BLaER1 treated with 17β-estradiol and CSF1 and Interleukin-3, amounts not matched to agents 10 nM and 100 nM (cell line): ENCODE measurements around the gene CUX1.
"Not testable (repeated sequence)": the region's sequence is repeated elsewhere in the genome, so short reads cannot be mapped to it uniquely, and the experiment has no call there.

Experiments
- H3K27ac ChIP-seq, 11 experiments: shearing (Covaris generic); formaldehyde crosslinking; 2 replicates each; pipeline ENCODE4 v1.8.1; 2022
- H3K27me3 ChIP-seq, 11 experiments: shearing (Covaris generic); formaldehyde crosslinking; 2 replicates each; pipeline ENCODE4 v1.8.1; 2022
- H3K36me3 ChIP-seq, 11 experiments: shearing (Covaris generic); formaldehyde crosslinking; 2 replicates each; pipeline ENCODE4 v1.8.1; 2022
- H3K4me1 ChIP-seq, 10 experiments: shearing (Covaris generic); formaldehyde crosslinking; 2 replicates each; pipeline ENCODE4 v1.8.1; 2022
- H3K4me2 ChIP-seq, 11 experiments: shearing (Covaris generic); formaldehyde crosslinking; 2 replicates each; pipeline ENCODE4 v1.8.1; 2022
- H3K4me3 ChIP-seq, 10 experiments: shearing (Covaris generic); formaldehyde crosslinking; 2 replicates each; pipeline ENCODE4 v1.8.1; 2022
- H3K9ac ChIP-seq, 11 experiments: shearing (Covaris generic); formaldehyde crosslinking; 2 replicates each; pipeline ENCODE4 v1.8.1; 2022
- H3K9me3 ChIP-seq, 11 experiments: shearing (Covaris generic); formaldehyde crosslinking; replicated peaks in 1 of 11; 2 replicates each; pipeline ENCODE4 v1.8.1; 2022
- H4K20me1 ChIP-seq, 11 experiments: shearing (Covaris generic); formaldehyde crosslinking; 2 replicates each; pipeline ENCODE4 v1.8.1; 2022
- Cebpa-rat ChIP-seq, 11 experiments: shearing (Covaris generic); IDR thresholded peaks; 2 replicates each; pipeline ENCODE4 v1.8.1; 2022

Gene CUX1

DNA sequence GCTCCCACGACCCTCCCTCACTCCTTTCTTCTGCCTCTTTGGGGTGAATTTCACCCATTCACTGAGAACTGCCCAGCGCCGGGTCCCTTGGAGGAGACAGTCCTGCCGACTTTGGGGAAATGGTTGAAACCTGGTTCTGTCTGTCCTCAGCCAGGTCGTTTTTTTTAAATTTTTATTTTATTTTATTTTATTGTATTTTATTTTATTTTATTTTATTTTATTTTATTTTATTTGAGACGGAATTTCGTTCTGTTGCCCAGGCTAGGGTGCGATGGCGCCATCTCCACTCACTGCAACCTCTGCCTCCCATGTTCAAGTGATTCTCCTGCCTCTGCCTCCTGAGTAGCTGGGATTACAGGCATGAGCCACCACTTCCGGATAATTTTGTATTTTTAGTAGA, 363.3 kb downstream of the CUX1 start:
- H3K36me3 ChIP-seq, result peaks cover 91 to 100% (median 99%) of the 10 kb centered on the region in 11 experiments
- no peak overlapping the region for H3K9ac ChIP-seq
- no peak for TF ChIP-seq Cebpa-rat (IDR thresholded peaks at IDR 0.05)
- H3K27ac ChIP-seq, result no peak overlapping the region
- peaks cover 0 to 11% (median 0%) of the 10 kb centered on the region in 10 experiments; a peak in 4 of 20 replicates for H3K4me1 ChIP-seq
- H3K27me3 ChIP-seq, result no peaks in the 10 kb centered on the region
- H4K20me1 ChIP-seq, result peaks cover 0 to 38% (median 0%) of the 10 kb centered on the region in 11 experiments; a peak in 6 of 22 replicates
- H3K4me2 ChIP-seq, result no peak overlapping the region
- H3K4me3 ChIP-seq, result no peak overlapping the region
- H3K9me3 ChIP-seq, result no peaks in the 10 kb centered on the region

DNA sequence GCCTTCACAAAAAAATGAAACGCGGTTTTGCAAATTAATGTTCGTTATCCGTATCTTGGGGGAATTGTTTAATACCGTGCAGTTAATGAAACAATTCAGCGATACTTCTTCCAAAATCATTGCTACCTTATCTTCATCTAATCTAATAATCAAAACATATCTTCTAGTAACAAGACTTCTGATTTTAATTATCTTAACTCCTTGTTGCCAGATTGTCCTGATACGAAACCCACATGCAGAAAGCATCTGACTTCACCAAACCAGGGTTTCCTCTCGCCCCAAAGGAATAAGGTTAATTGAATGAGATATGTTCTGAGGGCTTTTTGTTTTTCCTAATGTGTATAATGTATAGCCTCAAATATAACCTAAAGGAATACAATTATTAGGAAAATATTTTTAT, 364.1 kb downstream of the CUX1 start:
- Histone ChIP-seq H3K4me1 (peaks cover 0 to 11% (median 0%) of the 10 kb centered on the region in 10 experiments; a peak in 4 of 20 replicates), H4K20me1 (peaks cover 0 to 32% (median 0%) of the 10 kb centered on the region in 11 experiments; a peak in 6 of 22 replicates), H3K9ac (no peak overlapping the region), H3K27me3 (no peaks in the 10 kb centered on the region), H3K27ac (no peak overlapping the region), H3K4me3 (no peak overlapping the region), H3K9me3 (no peaks in the 10 kb centered on the region), H3K4me2 (no peak overlapping the region), H3K36me3 (peaks cover 91 to 100% (median 98%) of the 10 kb centered on the region in 11 experiments)
- no peak for TF ChIP-seq Cebpa-rat (IDR thresholded peaks at IDR 0.05)

DNA sequence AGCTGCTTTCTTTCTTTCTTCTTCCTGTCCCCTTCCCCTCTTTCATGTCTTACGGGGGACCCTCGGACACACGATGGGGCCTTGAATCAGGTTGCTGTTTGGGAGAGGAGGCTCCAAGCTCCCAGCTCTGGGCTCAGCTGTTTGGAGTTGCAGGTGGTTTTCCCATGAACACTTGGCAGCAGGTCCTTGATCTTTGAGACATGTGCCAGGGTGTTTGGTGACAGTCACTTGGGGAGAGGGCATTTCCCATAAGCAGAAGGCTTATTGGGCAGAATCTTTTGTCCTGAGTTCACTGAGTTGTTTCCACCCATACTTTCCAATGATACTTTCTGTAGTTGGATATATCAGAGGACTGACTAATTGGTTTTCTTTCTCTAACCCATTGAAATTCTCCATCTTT, 364.6 kb downstream of the CUX1 start:
- no peak for TF ChIP-seq Cebpa-rat (IDR thresholded peaks at IDR 0.05)
- no peak overlapping the region for H3K27ac ChIP-seq
- peaks cover 91 to 100% (median 99%) of the 10 kb centered on the region in 11 experiments for H3K36me3 ChIP-seq
- peaks cover 0 to 11% (median 0%) of the 10 kb centered on the region in 10 experiments; a peak in 4 of 20 replicates for H3K4me1 ChIP-seq
- peaks cover 0 to 32% (median 0%) of the 10 kb centered on the region in 11 experiments; a peak in 6 of 22 replicates for H4K20me1 ChIP-seq
- H3K4me3 ChIP-seq, result no peak overlapping the region
- no peak overlapping the region for H3K4me2 ChIP-seq
- H3K9ac ChIP-seq, result no peak overlapping the region
- no peaks in the 10 kb centered on the region for H3K9me3 ChIP-seq
- no peaks in the 10 kb centered on the region for H3K27me3 ChIP-seq

DNA sequence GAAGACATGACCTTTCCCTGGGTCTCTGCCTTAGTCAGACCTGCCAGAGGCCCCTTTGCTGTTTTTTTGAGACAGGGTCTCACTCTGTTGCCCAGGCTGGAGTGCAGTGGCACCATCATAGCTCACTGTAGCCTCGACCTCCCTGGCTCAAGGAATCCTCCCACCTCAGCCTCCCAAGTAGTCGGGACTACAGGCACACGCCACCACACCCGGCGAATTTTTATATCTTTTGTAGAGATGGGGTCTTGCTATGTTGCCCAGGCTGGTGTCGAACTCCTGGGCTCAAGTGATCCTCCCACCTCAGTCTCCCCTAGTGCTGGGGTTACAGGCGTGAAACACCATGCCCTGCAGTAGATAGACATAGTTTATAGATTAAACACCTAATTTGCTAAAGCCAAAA, 366.4 kb downstream of the CUX1 start:
- H3K4me2 ChIP-seq, H3K9ac ChIP-seq, H3K4me3 ChIP-seq, H3K27me3 ChIP-seq, H3K27ac ChIP-seq, H3K9me3 ChIP-seq: not testable (repeated sequence)
- H3K4me1 ChIP-seq, result peaks cover 6 to 12% (median 9%) of the 10 kb centered on the region in 10 experiments; a peak in 17 of 20 replicates
- peaks cover 86 to 100% (median 98%) of the 10 kb centered on the region in 11 experiments for H3K36me3 ChIP-seq
- H4K20me1 ChIP-seq, result peaks cover 0 to 18% (median 0%) of the 10 kb centered on the region in 11 experiments; a peak in 5 of 22 replicates

DNA sequence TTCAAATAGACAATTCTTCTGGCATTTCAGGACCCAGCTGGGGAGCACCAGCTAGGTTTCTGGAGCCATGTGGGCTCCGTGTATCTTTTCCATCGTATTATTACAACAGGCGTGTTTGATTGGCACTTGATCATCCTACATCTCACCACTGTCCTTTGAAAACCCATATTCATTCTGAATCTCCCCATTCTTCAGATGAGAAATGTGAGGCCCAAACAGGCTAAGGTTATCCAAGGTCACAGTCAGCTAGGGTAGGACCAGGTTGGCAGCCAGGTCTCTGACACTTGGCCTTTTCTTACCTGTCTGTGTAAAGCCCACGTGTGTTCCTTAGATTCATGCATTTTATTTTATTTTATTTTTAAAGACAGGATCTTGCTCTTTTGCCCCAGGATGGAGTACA, 366.9 kb downstream of the CUX1 start:
- no peak overlapping the region for H3K4me3 ChIP-seq
- H3K27ac ChIP-seq, result no peak overlapping the region
- H3K4me1 ChIP-seq, result peaks cover 7 to 14% (median 9%) of the 10 kb centered on the region in 10 experiments; a peak in 17 of 20 replicates
- H4K20me1 ChIP-seq, result peaks cover 0 to 18% (median 0%) of the 10 kb centered on the region in 11 experiments; a peak in 4 of 22 replicates
- H3K9me3 ChIP-seq, result no peaks in the 10 kb centered on the region
- no peaks in the 10 kb centered on the region for H3K27me3 ChIP-seq
- no peak overlapping the region for H3K9ac ChIP-seq
- H3K36me3 ChIP-seq, result peaks cover 85 to 100% (median 98%) of the 10 kb centered on the region in 11 experiments
- H3K4me2 ChIP-seq, result no peak overlapping the region
- no peak for TF ChIP-seq Cebpa-rat (IDR thresholded peaks at IDR 0.05)

DNA sequence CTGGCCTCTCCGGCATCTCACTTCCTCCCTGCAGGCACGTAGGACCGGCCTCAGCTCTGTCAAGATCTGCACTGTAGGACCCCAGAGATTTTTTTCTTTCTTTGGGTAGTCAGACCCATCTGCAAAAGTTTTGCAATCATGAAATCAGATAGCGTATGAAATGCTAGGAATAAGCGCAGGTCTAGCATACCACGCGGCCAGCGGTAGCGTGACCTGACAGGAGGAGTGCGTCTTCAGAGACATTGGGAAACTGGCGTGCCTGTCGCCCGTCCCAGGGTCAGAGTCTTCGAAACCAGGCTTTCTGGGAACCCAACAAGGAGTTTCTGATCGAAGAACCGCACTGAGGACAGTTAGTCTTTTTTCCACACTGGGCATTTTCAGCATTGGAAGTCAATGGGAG, 368.4 kb downstream of the CUX1 start:
- no peaks in the 10 kb centered on the region for H3K9me3 ChIP-seq
- H3K9ac ChIP-seq, result no peak overlapping the region
- no peak overlapping the region for H3K4me3 ChIP-seq
- H3K27me3 ChIP-seq, result no peaks in the 10 kb centered on the region
- no peak for TF ChIP-seq Cebpa-rat (IDR thresholded peaks at IDR 0.05)
- no peak overlapping the region for H3K27ac ChIP-seq
- H3K36me3 ChIP-seq, result peaks cover 84 to 100% (median 98%) of the 10 kb centered on the region in 11 experiments
- peaks cover 0 to 32% (median 0%) of the 10 kb centered on the region in 11 experiments; a peak in 8 of 22 replicates for H4K20me1 ChIP-seq
- H3K4me1 ChIP-seq, result peaks cover 13 to 23% (median 17%) of the 10 kb centered on the region in 10 experiments; a peak in 19 of 20 replicates
- no peak overlapping the region for H3K4me2 ChIP-seq

DNA sequence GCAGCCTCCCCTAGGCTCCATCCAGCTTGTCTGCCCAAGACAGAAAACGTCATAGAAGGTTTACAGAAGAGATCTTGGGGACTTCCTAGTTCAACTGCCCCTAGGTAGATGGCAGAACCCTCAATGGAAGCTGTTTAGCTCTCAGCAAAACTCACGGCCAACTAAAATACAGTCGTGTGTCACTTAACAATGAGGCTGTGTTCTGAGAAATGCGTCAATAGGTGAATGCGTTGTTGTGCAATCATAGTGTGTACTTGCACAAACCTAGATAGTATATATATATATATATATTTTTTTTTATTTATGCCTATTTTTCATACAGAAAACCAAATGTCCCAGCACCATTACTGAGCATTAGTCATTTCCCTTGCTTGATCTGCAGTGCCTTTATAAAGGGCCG, 368.9 kb downstream of the CUX1 start:
- H3K4me1 ChIP-seq, result peaks cover 18 to 28% (median 22%) of the 10 kb centered on the region in 10 experiments
- H3K9me3 ChIP-seq, result no peaks in the 10 kb centered on the region
- H4K20me1 ChIP-seq, result peaks cover 0 to 36% (median 0%) of the 10 kb centered on the region in 11 experiments; a peak in 8 of 22 replicates
- no peak overlapping the region for H3K4me2 ChIP-seq
- H3K9ac ChIP-seq, result no peak overlapping the region
- no peak overlapping the region for H3K27ac ChIP-seq
- H3K36me3 ChIP-seq, result peaks cover 79 to 100% (median 98%) of the 10 kb centered on the region in 11 experiments
- TF ChIP-seq Cebpa-rat (IDR thresholded peaks at IDR 0.05), result 0 out of 22 replicates have a peak, but pooled peaks of 1 of the 11 experiments have one; percentile 10
- H3K4me3 ChIP-seq, result no peak overlapping the region
- no peaks in the 10 kb centered on the region for H3K27me3 ChIP-seq

DNA sequence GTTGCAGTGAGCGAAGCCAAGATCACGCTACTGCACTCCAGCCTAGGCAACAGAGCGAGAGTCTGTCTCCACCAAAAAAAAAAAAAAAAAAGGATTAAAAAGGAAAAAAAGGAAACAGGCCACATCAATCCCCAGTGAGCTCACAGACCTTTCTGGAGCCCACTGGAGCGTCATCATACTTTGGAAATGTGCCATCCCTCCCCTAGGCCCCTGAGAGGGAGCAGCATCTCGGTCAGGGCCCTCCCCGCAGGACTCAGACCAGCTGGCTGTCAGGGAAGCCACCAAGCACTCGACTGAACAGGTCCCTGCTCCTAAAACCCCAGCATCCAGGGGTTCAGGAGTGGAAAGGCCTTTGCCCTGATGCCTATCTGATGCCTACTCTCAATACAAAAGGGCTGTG, 371.3 kb downstream of the CUX1 start:
- H3K27me3 ChIP-seq, result no peaks in the 10 kb centered on the region
- H3K9ac ChIP-seq, result no peak overlapping the region; a peak in 1 of 22 replicates
- no peak overlapping the region for H3K4me3 ChIP-seq
- H3K4me2 ChIP-seq, result peak overlapping the region in 2 of 11 experiments; percentile 7 to 10; a peak in 2 of 22 replicates
- H3K27ac ChIP-seq, result no peak overlapping the region
- H3K9me3 ChIP-seq, result no peaks in the 10 kb centered on the region
- peaks cover 73 to 100% (median 98%) of the 10 kb centered on the region in 11 experiments for H3K36me3 ChIP-seq
- H4K20me1 ChIP-seq, result peaks cover 0 to 26% (median 0%) of the 10 kb centered on the region in 11 experiments; a peak in 7 of 22 replicates
- TF ChIP-seq Cebpa-rat (IDR thresholded peaks at IDR 0.05), result no peak
- peaks cover 29 to 42% (median 33%) of the 10 kb centered on the region in 10 experiments for H3K4me1 ChIP-seq

DNA sequence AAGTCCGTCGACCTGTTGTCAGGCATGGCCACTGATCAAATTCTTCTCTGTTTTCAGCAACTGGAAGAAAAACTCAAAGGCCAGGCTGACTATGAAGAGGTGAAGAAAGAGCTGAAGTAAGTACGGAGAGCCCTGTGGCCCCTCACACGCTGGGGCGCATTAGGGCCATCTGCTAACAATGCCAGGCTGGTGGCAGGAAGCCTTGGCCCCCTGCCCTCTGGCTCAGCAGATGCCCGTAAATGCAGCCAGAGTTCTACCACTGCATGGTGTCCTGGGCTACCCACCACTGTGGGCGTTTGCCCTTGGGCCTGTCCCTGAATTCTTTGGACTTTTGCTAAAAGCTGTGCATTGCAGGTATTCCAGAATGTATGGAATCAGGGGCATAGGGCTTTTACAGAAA, 372.3 kb downstream of the CUX1 start:
- Histone ChIP-seq H3K9ac (no peak overlapping the region), H3K4me1 (peaks cover 29 to 42% (median 33%) of the 10 kb centered on the region in 10 experiments), H3K27me3 (no peaks in the 10 kb centered on the region), H3K9me3 (no peaks in the 10 kb centered on the region), H3K4me3 (no peak overlapping the region), H3K36me3 (peaks cover 73 to 100% (median 98%) of the 10 kb centered on the region in 11 experiments), H3K27ac (no peak overlapping the region), H3K4me2 (no peak overlapping the region), H4K20me1 (peaks cover 0 to 25% (median 0%) of the 10 kb centered on the region in 11 experiments; a peak in 7 of 22 replicates)
- no peak for TF ChIP-seq Cebpa-rat (IDR thresholded peaks at IDR 0.05)
